OCI-LY1 (cell line): ENCODE results near the gene MKRN2OS.

Source experiments
- H2AFZ ChIP-seq: fragments of 200-600 bp; sonication (generic), shearing (Covaris generic); 2 replicates; pipeline ENCODE4 v1.6.0; 2014; ENCODE audit warnings: antibody characterized with exemption, mild to moderate bottlenecking, low read length
- H3F3A ChIP-seq: fragments of 200-600 bp; sonication (generic), shearing (Covaris generic); 2 replicates; pipeline ENCODE4 v1.6.0; 2014; ENCODE audit warnings: mild to moderate bottlenecking, antibody characterized with exemption, low read length, moderate library complexity; ENCODE audit not compliant: insufficient read depth
- H3K27ac ChIP-seq: fragments of 200-600 bp; sonication (generic); 2 replicates; pipeline ENCODE4 v1.5.1; 2014; ENCODE audit warnings: low read length, mixed run types, mild to moderate bottlenecking, low read depth; ENCODE audit not compliant: poor library complexity, severe bottlenecking
- H3K27me3 ChIP-seq: fragments of 200-600 bp; sonication (generic); 2 replicates; pipeline ENCODE4 v1.6.0; 2014; ENCODE audit warnings: antibody characterized with exemption, mild to moderate bottlenecking, low read length, moderate library complexity; ENCODE audit not compliant: insufficient read depth
- H3K36me3 ChIP-seq: fragments of 200-600 bp; sonication (generic); 2 replicates; pipeline ENCODE4 v1.6.1; 2014; ENCODE audit warnings: mild to moderate bottlenecking, antibody characterized with exemption, low read length, moderate library complexity, mixed read lengths; ENCODE audit not compliant: insufficient read depth
- H3K4me1 ChIP-seq: fragments of 200-600 bp; sonication (generic); 2 replicates; pipeline ENCODE4 v1.5.1; 2014; ENCODE audit warnings: mild to moderate bottlenecking, low read length, moderate library complexity; ENCODE audit not compliant: insufficient read depth, severe bottlenecking
- H3K4me2 ChIP-seq: fragments of 200-600 bp; sonication (generic), shearing (Covaris generic); 2 replicates; pipeline ENCODE4 v1.6.1; 2014; ENCODE audit warnings: low read length
- H3K4me3 ChIP-seq: fragments of 200-600 bp; sonication (generic); 2 replicates; pipeline ENCODE4 v1.5.1; 2014; ENCODE audit warnings: low read length, low read depth, mild to moderate bottlenecking, mixed read lengths; ENCODE audit not compliant: poor library complexity, severe bottlenecking
- H3K79me2 ChIP-seq: fragments of 200-600 bp; shearing (Covaris generic); 2 replicates; pipeline ENCODE4 v1.6.1; 2016; ENCODE audit warnings: mixed run types, low read length, mixed read lengths; ENCODE audit not compliant: insufficient read depth
- H3K9ac ChIP-seq: fragments of 200-600 bp; sonication (generic), shearing (Covaris generic); 2 replicates; pipeline ENCODE4 v1.6.1; 2014; ENCODE audit warnings: mild to moderate bottlenecking, low read length, mixed read lengths
- H3K9me2 ChIP-seq: fragments of 200-600 bp; sonication (generic), shearing (Covaris generic); 2 replicates; pipeline ENCODE4 v1.6.1; 2014; ENCODE audit warnings: low read depth, mild to moderate bottlenecking, low read length, mixed read lengths
- H3K9me3 ChIP-seq: fragments of 200-600 bp; shearing (Covaris generic); 2 replicates; pipeline ENCODE4 v1.6.1; 2014; ENCODE audit warnings: low read length, mixed read lengths
- H4K20me1 ChIP-seq: fragments of 200-600 bp; sonication (generic), shearing (Covaris generic); 2 replicates; pipeline ENCODE4 v1.6.0; 2016; ENCODE audit warnings: mild to moderate bottlenecking, low read length; ENCODE audit not compliant: insufficient read depth
- CTCF ChIP-seq: fragments of 200-600 bp; sonication (generic), shearing (Covaris generic); IDR thresholded peaks from 2 replicates; pipeline ENCODE4 v1.5.1; 2017; ENCODE audit warnings: mild to moderate bottlenecking, antibody characterized with exemption, low read length, moderate library complexity, mixed read lengths
- EZH2 ChIP-seq: fragments of 200-600 bp; sonication (generic), shearing (Covaris generic); IDR thresholded peaks from 2 replicates; pipeline ENCODE4 v1.8.0; 2017; ENCODE audit warnings: borderline replicate concordance, mixed run types, mild to moderate bottlenecking, antibody characterized with exemption, low read length, moderate library complexity, mixed read lengths

The MKRN2OS gene

DNA sequence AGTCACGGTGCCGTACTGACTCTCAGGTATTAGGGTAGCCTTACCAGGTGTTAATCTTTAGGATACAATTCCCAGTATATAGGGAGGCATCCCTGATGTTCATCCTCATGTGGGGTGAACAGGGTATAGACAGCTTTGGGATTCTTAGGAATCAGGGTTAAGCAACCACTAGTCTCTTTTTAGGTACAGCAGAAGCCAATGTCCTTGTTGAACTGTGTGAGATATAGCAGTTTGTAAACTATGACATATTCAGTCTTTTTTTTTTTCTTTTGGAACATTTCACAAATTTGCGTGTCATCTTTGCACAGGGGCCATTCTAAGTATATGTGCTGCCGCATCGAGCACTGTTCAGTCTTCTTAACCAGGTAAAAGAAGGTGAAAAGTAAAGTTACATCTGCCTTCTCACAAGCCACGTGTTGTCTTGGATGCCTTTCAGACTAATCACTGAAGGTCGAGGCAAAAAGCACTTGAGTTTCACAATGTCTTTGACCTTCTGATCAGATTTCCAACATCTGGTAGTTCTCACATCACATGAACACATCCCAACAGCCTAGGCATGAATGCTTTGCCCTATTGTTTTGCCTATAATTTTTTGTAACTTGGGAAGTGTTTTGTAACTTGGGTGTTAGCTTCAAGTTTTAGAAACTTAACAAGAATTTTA, 43.8 kb downstream of the MKRN2OS start:
- no peaks in the 10 kb centered on the region for H4K20me1 ChIP-seq
- no peaks in the 10 kb centered on the region for H3F3A ChIP-seq
- TF ChIP-seq EZH2 (no peak), CTCF (no peak)
- H3K79me2 ChIP-seq, result no peaks in the 10 kb centered on the region
- H3K27me3 ChIP-seq, result no peaks in the 10 kb centered on the region
- H3K27ac ChIP-seq, result no peak overlapping the region
- H3K9me2 ChIP-seq, result no peaks in the 10 kb centered on the region
- no peak overlapping the region for H3K9ac ChIP-seq
- no peaks in the 10 kb centered on the region for H3K4me1 ChIP-seq
- H3K9me3 ChIP-seq, result no peaks in the 10 kb centered on the region
- H2AFZ ChIP-seq, result no peak overlapping the region
- H3K36me3 ChIP-seq, result peaks cover 71% of the 10 kb centered on the region
- no peak overlapping the region for H3K4me2 ChIP-seq
- H3K4me3 ChIP-seq, result no peak overlapping the region

DNA sequence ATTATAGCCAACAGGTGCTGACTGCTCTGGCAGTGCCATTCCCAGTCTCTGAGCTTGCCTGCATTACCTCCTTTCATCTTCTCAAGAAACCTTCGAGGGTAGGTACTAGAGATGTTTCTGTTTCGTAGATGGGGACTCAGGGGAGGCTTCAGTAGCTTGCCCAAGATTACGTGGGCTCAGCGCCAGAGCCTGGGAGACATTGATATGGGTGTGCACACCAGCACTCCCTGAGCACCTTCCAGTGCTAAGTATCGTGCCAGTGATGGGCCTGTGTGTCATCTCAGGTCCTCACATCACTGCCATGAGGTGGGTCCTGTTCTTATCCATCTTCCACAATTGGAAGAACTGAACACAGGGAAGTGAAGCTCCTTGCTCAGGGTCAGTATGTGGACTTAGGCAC, 45.8 kb downstream of the MKRN2OS start:
- Histone ChIP-seq H4K20me1 (no peaks in the 10 kb centered on the region), H3K36me3 (peaks cover 76% of the 10 kb centered on the region), H3K79me2 (no peaks in the 10 kb centered on the region), H3K4me3 (no peak overlapping the region), H3K9ac (no peak overlapping the region), H3K9me3 (no peaks in the 10 kb centered on the region), H3K27ac (no peak overlapping the region), H2AFZ (no peak overlapping the region), H3F3A (no peaks in the 10 kb centered on the region), H3K4me2 (no peak overlapping the region), H3K27me3 (no peaks in the 10 kb centered on the region), H3K9me2 (no peaks in the 10 kb centered on the region), H3K4me1 (no peaks in the 10 kb centered on the region)
- TF ChIP-seq EZH2 (no peak), CTCF (no peak)

- TF ChIP-seq CTCF (no peak), EZH2 (no peak)
- H3K9ac ChIP-seq, result no peak overlapping the region
- H3K4me2 ChIP-seq, result no peak overlapping the region
- no peak overlapping the region for H3K27ac ChIP-seq
- H3K79me2 ChIP-seq, result no peaks in the 10 kb centered on the region
- H3K4me3 ChIP-seq, result no peak overlapping the region
- H3F3A ChIP-seq, result no peaks in the 10 kb centered on the region
- peaks cover 82% of the 10 kb centered on the region for H3K36me3 ChIP-seq
- no peak overlapping the region for H2AFZ ChIP-seq
- H3K27me3 ChIP-seq, result no peaks in the 10 kb centered on the region
- no peaks in the 10 kb centered on the region for H3K4me1 ChIP-seq
- no peaks in the 10 kb centered on the region for H3K9me2 ChIP-seq
- no peaks in the 10 kb centered on the region for H4K20me1 ChIP-seq
- H3K9me3 ChIP-seq, result no peaks in the 10 kb centered on the region
Observed at GRCh38 chr3:12496453-12496761, 48.9 kb downstream of the MKRN2OS start.
